NB4 (cell line): ENCODE results near the gene ORAI2.

Source experiments
- CTCF ChIP-seq: IDR thresholded peaks from one replicate; pipeline ENCODE4 v1.5.1; 2012; ENCODE audit warnings: low read depth, low read length
- MAX ChIP-seq: IDR thresholded peaks from 2 replicates; pipeline ENCODE4 v1.6.1; 2011; ENCODE audit warnings: low read depth, low read length
- MYC ChIP-seq: IDR thresholded peaks from 2 replicates; pipeline ENCODE4 v1.6.1; 2011; ENCODE audit warnings: low read depth, low read length
- POLR2A ChIP-seq: IDR thresholded peaks from 2 replicates; pipeline ENCODE4 v1.6.1; 2011; ENCODE audit warnings: mild to moderate bottlenecking; ENCODE audit not compliant: insufficient read length; ENCODE audit errors: extremely low read depth

GRCh38 chr7:102396710-102397019, 36.7 kb upstream of the ORAI2 start:
- TF ChIP-seq CTCF = no peak
- TF ChIP-seq MAX = no peak
- no peak for TF ChIP-seq POLR2A
- TF ChIP-seq MYC = no peak
